Large intestine (tissue), 3 donors: ENCODE results near the gene TMEM273. TPM values are rescaled to one million over a fixed set of nuclear protein-coding genes. Genes with fewer than 3 reads are reported as not detected.

Source experiments
- DNase-seq, 2 donors: peaks; one replicate each; pipeline versions ENCODE4 v3.0.0 to v3.0.0-alpha.2; 2013
- H3K27ac ChIP-seq: one replicate; pipeline ENCODE4 v1.5.1; 2013; ENCODE audit warnings: low read length
- H3K27me3 ChIP-seq: 2 replicates; pipeline ENCODE4 v1.6.1; 2013; ENCODE audit warnings: low read length; ENCODE audit not compliant: control insufficient read depth, insufficient read depth
- H3K36me3 ChIP-seq: 2 replicates; pipeline ENCODE4 v1.6.1; 2013; ENCODE audit warnings: low read length; ENCODE audit not compliant: control insufficient read depth, insufficient read depth
- H3K4me1 ChIP-seq: one replicate; pipeline ENCODE4 v1.6.1; 2013; ENCODE audit warnings: low read length; ENCODE audit not compliant: control insufficient read depth, insufficient read depth
- H3K4me3 ChIP-seq: one replicate; pipeline ENCODE4 v1.5.1; 2013; ENCODE audit warnings: low read length
- H3K9me3 ChIP-seq: one replicate; pipeline ENCODE4 v1.6.1; 2013; ENCODE audit warnings: mild to moderate bottlenecking, low read depth, low read length, moderate library complexity; ENCODE audit not compliant: control insufficient read depth
- WGBS: methylation state at CpG from one replicate; pipeline ENCODE4 v1.1.5; 2013; ENCODE audit warnings: low lambda C conversion rate; ENCODE audit not compliant: insufficient coverage; 5-methylcytosine and 5-hydroxymethylcytosine counted together
- polyA plus RNA-seq: library from polyadenylated mRNA; unstranded; fragments of 120-200 nt; gene quantifications from one replicate; pipeline ENCODE4 v1.2.1, GENCODE V29; 2013

TMEM273 gene
- polyA plus RNA-seq, 1 donor = 5.5 TPM

- Histone ChIP-seq H3K27ac (no peak overlapping the region), H3K36me3 (no peaks in the 10 kb centered on the region), H3K4me3 (no peak overlapping the region), H3K9me3 (no peaks in the 10 kb centered on the region), H3K27me3 (peaks cover 3% of the 10 kb centered on the region), H3K4me1 (no peaks in the 10 kb centered on the region)
- 89% methylated on average over 3 of the region's 9 CpGs for WGBS
- peak; percentile 29 to 47 for DNase-seq
Observed at GRCh38 chr10:49164559-49165188, 23.5 kb downstream of the TMEM273 start.

- no peak overlapping the region for H3K27ac ChIP-seq
- no peaks in the 10 kb centered on the region for H3K36me3 ChIP-seq
- WGBS = no CpG with 5 or more reads among the region's 4 CpGs
- no peaks in the 10 kb centered on the region for H3K9me3 ChIP-seq
- H3K4me3 ChIP-seq = no peak overlapping the region
- H3K4me1 ChIP-seq = no peaks in the 10 kb centered on the region
- H3K27me3 ChIP-seq = peaks cover 3% of the 10 kb centered on the region
- no peak for DNase-seq
Observed at GRCh38 chr10:49163741-49164140, 24.4 kb downstream of the TMEM273 start.

- WGBS = 100% methylated on average over 1 of the region's 8 CpGs
- peaks cover 3% of the 10 kb centered on the region for H3K27me3 ChIP-seq
Observed at GRCh38 chr10:49162761-49163310, 25.4 kb downstream of the TMEM273 start.

GRCh38 chr10:49162063-49162462, 26.1 kb downstream of the TMEM273 start:
- no peak overlapping the region for H3K27ac ChIP-seq
- no peaks in the 10 kb centered on the region for H3K4me1 ChIP-seq
- no peak overlapping the region for H3K4me3 ChIP-seq
- no peak for DNase-seq
- H3K36me3 ChIP-seq = no peaks in the 10 kb centered on the region
- peaks cover 3% of the 10 kb centered on the region for H3K27me3 ChIP-seq
- WGBS = no CpG with 5 or more reads among the region's 5 CpGs
- H3K9me3 ChIP-seq = no peaks in the 10 kb centered on the region

More at GRCh38 chr10:49162761-49163310, 25.4 kb downstream of the TMEM273 start:
- Histone ChIP-seq H3K9me3 (no peaks in the 10 kb centered on the region), H3K4me3 (no peak overlapping the region), H3K4me1 (no peaks in the 10 kb centered on the region), H3K36me3 (no peaks in the 10 kb centered on the region), H3K27ac (no peak overlapping the region)
- no peak for DNase-seq

- H3K27ac ChIP-seq = no peak overlapping the region
- peaks cover 3% of the 10 kb centered on the region for H3K27me3 ChIP-seq
- no peaks in the 10 kb centered on the region for H3K9me3 ChIP-seq
- no peaks in the 10 kb centered on the region for H3K4me1 ChIP-seq
- peak in 1 of 2 donors; percentile 14 for DNase-seq
- H3K4me3 ChIP-seq = no peak overlapping the region
- H3K36me3 ChIP-seq = no peaks in the 10 kb centered on the region
- WGBS = no CpG with 5 or more reads among the region's 8 CpGs
Observed at GRCh38 chr10:49161411-49161997, 26.7 kb downstream of the TMEM273 start.

GRCh38 chr10:49160814-49161213, 27.4 kb downstream of the TMEM273 start:
- WGBS = 100% methylated on average over 1 of the region's 5 CpGs
- no peak for DNase-seq
- Histone ChIP-seq H3K4me1 (no peaks in the 10 kb centered on the region), H3K9me3 (no peaks in the 10 kb centered on the region), H3K27ac (no peak overlapping the region), H3K36me3 (no peaks in the 10 kb centered on the region), H3K27me3 (peaks cover 3% of the 10 kb centered on the region), H3K4me3 (no peak overlapping the region)

- WGBS = 100% methylated on average over 1 of the region's 5 CpGs
- Histone ChIP-seq H3K36me3 (no peaks in the 10 kb centered on the region), H3K27me3 (peaks cover 3% of the 10 kb centered on the region), H3K27ac (no peak overlapping the region), H3K4me1 (no peaks in the 10 kb centered on the region), H3K4me3 (no peak overlapping the region), H3K9me3 (no peaks in the 10 kb centered on the region)
- DNase-seq = no peak
Observed at GRCh38 chr10:49160110-49160509, 28.1 kb downstream of the TMEM273 start.

GRCh38 chr10:49158915-49159314, 29.3 kb downstream of the TMEM273 start:
- Histone ChIP-seq H3K27me3 (peaks cover 3% of the 10 kb centered on the region), H3K27ac (no peak overlapping the region)
- WGBS = 0% methylated on average over 3 of the region's 3 CpGs

GRCh38 chr10:49158404-49158803, 29.8 kb downstream of the TMEM273 start:
- Histone ChIP-seq H3K9me3 (no peaks in the 10 kb centered on the region), H3K27me3 (peaks cover 3% of the 10 kb centered on the region), H3K4me3 (no peak overlapping the region), H3K27ac (no peak overlapping the region), H3K4me1 (no peaks in the 10 kb centered on the region), H3K36me3 (no peaks in the 10 kb centered on the region)
- DNase-seq = no peak
- 100% methylated on average over 2 of the region's 7 CpGs for WGBS

More at GRCh38 chr10:49158915-49159314, 29.3 kb downstream of the TMEM273 start:
- H3K9me3 ChIP-seq = no peaks in the 10 kb centered on the region
- no peak overlapping the region for H3K4me3 ChIP-seq
- H3K4me1 ChIP-seq = no peaks in the 10 kb centered on the region
- DNase-seq = no peak
- H3K36me3 ChIP-seq = no peaks in the 10 kb centered on the region

- H3K4me1 ChIP-seq = no peaks in the 10 kb centered on the region
- no peaks in the 10 kb centered on the region for H3K36me3 ChIP-seq
- no peaks in the 10 kb centered on the region for H3K27me3 ChIP-seq
- no CpG with 5 or more reads among the region's 3 CpGs for WGBS
- no peak overlapping the region for H3K27ac ChIP-seq
- no peaks in the 10 kb centered on the region for H3K9me3 ChIP-seq
- no peak overlapping the region for H3K4me3 ChIP-seq
- no peak for DNase-seq
Observed at GRCh38 chr10:49157229-49157628, 31.0 kb downstream of the TMEM273 start.
